ENCODE results near the gene PLA2G4E.

PLA2G4E gene

DNA sequence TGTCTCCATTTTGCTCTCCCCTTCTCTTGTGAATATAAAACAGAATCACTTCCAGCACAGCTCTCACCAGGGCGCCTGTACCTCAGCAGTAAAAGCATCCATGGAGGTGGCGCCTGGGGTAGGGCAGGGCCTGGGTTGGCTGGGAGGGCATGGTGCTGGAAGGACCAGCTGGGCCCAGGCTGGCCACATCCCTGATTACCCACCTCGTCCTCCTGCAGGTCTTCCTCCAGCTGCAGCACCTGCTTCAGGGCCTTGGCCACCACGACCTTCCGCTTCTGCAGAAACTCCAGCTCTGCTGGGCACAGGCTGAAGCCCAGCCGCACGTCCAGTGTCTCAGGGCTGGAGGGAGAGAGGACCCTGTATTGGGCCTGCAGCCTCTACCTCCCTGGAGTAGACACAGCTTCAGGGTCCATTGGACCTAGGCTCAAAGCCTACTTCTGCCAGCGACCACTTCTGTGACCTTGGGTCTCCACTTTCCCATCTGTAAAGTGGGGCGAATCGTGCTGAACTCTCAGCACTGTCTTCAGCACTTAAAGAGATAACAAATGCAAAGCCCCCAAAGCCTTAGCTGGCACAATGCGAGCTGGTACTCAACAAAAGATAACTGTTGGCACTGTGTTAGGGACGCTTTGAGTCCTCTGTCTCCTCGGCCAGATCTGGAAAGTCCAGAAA is 23.8 kb downstream of the PLA2G4E start:
- TF ChIP-seq, protein P1, sequence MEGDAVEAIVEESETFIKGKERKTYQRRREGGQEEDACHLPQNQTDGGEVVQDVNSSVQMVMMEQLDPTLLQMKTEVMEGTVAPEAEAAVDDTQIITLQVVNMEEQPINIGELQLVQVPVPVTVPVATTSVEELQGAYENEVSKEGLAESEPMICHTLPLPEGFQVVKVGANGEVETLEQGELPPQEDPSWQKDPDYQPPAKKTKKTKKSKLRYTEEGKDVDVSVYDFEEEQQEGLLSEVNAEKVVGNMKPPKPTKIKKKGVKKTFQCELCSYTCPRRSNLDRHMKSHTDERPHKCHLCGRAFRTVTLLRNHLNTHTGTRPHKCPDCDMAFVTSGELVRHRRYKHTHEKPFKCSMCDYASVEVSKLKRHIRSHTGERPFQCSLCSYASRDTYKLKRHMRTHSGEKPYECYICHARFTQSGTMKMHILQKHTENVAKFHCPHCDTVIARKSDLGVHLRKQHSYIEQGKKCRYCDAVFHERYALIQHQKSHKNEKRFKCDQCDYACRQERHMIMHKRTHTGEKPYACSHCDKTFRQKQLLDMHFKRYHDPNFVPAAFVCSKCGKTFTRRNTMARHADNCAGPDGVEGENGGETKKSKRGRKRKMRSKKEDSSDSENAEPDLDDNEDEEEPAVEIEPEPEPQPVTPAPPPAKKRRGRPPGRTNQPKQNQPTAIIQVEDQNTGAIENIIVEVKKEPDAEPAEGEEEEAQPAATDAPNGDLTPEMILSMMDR (IDR thresholded peaks at IDR 0.05; ENCODE audit: low read depth, low read length) = no peak
- H3K4me3 ChIP-seq (ENCODE audit: low read depth, low read length) = no peak overlapping the region

DNA sequence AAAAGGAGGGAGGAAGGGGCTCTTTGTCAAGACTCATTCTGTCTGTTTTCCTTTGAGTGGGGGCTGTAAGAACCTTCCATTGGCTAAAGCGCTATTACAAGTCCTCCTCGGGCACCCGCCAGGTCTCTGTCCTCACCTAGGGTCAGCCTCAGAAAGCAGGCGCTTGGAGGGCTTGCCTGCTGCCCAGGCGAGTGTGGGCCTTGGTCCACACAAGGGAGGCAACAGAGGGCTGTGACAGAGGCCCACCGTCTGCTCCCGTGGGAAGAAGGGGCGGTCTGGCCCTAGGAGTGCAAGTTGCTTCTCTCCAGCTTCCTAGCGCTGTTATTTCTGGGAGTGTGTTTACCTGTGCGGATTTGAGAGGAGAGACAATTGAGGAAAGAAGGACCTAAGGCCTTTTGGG is 24.5 kb downstream of the PLA2G4E start:
- H3K4me3 ChIP-seq (ENCODE audit: low read depth, low read length) = no peak overlapping the region
- TF ChIP-seq, protein P1 (IDR thresholded peaks at IDR 0.05; ENCODE audit: low read depth, low read length) = no peak

DNA sequence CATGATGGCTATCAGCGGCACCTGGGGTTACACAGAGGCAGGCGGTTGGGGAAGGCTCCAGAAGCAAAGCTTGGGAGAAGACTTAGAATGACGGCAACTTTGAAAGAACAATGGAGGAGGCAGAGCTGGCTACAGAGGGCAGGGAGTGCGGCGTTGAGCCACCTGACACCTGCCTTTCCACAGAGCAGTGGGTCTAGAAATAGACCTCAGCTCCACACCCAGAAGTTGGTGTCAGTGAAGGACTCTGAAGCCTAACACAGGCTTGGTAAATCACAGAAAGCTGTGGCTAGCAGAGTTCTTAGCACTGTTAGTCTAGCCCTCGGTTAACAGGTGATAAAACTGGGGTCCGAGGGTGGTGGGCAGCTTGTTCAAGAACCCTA is 25.4 kb downstream of the PLA2G4E start:
- H3K4me3 ChIP-seq (ENCODE audit: low read depth, low read length) = no peak overlapping the region
- TF ChIP-seq, protein P1 (IDR thresholded peaks at IDR 0.05; ENCODE audit: low read depth, low read length) = no peak

DNA sequence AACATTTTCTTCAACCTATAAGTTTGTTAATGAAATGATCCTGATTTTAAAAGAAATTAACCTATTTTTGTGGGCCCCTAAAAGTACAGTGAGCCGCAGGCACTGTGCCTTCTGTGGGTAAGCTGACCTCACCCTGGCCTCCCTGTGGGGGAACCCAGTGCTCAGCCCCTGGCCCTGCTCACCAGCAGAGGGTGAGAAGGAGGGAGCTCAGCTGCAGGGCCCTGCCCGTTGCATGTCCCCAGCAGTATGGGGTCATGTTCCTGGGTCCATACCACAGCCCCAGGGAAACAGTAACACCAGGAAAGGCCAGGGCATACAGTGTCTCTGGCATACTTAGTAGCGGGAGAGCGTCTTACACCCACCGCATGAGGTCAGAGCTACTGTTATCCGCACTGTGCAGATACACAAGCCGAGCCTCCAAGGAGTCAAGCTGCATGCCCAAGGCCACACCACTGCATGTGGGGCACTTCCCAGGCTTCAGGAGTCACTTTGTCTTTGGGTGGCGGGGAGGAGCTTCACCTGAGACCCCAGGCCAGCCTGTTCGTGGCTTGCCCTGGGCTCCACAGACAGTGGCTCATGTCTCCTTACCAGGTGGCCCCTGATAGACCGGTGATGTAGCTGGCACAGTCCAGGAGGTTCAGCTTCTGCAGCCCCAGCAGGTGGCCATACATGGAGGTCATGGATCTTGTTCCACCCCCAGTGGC is 25.9 kb downstream of the PLA2G4E start:
- H3K4me3 ChIP-seq (ENCODE audit: low read depth, low read length) = no peak overlapping the region
- TF ChIP-seq, protein P1 (IDR thresholded peaks at IDR 0.05; ENCODE audit: low read depth, low read length) = no peak

DNA sequence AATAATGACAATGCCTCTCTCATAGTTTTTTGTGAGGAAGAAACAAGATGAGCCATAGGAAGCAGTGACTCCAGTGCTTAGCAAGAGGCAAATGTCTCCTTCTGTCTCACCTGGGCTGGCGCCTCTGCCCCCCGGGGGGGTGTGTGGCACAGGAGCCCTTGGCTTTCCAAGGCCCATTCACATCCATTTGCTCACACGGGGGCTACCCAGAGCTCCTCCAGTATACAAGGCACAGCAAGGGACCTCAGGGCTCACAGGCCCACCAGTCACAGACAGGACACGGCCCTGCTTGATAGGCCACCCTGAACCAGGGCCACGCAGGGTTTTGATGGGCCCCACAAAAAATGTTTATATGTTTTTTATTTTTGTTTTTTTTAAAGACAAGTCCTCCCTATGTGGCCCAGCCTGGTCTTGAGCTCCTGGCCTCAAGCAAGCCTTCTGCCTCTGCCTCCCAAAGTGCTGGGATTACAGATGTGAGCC is 26.6 kb downstream of the PLA2G4E start:
- H3K4me3 ChIP-seq (ENCODE audit: low read depth, low read length) = no peak overlapping the region
- TF ChIP-seq, protein P1 (IDR thresholded peaks at IDR 0.05; ENCODE audit: low read depth, low read length) = no peak

DNA sequence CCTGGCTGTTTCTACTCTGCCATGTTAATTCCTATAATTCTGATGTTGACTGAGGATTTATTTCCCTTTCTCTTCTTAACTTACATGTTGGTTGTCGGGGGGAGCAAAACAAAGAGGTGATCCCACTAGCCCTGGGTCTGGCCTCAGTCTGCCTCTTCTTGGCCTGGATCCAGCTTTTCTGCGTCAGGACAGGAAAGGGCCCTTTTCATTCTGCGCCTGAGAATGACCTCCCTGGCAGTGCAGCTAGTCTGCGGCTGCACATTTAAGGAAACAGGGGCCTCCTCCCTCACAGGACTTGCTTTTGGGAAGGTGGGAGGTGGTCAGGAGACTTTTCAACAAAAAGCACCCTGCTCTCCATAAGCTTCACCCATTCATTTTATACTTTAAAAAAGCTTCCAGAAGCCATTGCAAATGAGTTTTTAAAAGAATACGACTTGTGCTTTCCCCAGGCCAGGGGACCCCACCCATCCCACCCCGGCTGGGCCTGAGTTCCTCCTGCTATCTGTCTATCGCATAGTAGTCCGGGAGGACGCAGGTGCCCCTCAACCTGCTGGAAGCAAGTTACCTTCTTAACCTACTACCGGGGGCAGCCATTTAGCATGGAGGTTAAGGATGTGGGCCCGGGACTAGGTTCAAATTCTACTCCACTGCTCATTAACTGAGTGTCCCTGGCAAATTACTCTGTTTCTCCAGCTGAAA is 27.2 kb downstream of the PLA2G4E start:
- TF ChIP-seq, protein P1 (IDR thresholded peaks at IDR 0.05; ENCODE audit: low read depth, low read length) = no peak
- H3K4me3 ChIP-seq (ENCODE audit: low read depth, low read length) = no peak overlapping the region

DNA sequence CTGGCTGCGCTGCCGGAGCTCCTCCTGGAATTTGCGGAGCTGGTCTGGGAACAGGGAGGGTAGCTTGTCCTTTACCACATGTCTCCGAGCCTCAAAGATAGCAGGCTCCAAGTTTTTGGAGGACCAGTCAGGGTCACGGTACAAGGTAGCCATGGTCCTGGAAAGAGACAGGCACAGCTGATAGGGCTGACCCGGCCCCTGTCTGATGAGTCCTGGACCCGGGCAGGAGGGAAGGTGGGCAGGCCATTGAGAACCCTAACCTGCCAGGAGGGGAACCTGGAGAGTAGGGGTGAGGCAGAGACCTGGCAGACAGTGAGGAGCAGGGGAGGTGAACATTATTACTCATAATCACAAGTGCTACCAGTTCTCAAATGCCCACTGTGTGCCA is 28.0 kb downstream of the PLA2G4E start:
- H3K4me3 ChIP-seq (ENCODE audit: low read depth, low read length) = no peak overlapping the region
- TF ChIP-seq, protein P1 (IDR thresholded peaks at IDR 0.05; ENCODE audit: low read depth, low read length) = no peak

All from WI38 (cell line).